GM23338 (cell line): ENCODE data around the gene FAM89A. TPM values are rescaled to one million over a fixed set of nuclear protein-coding genes. Genes with fewer than 3 reads are reported as not detected.

Experiments
- ATAC-seq: fragments of 200-7000 bp; cut with Tn5 transposase; 3 replicates; pipeline ENCODE4 v1.9.1; 2020
- DNase-seq: peaks from one replicate; pipeline ENCODE4 v3.0.0-alpha.2; 2015; ENCODE audit warnings: low spot score
- H2AFZ ChIP-seq: fragments of 200-600 bp; sonication (generic); 2 replicates; pipeline ENCODE4 v1.8.0; 2016; ENCODE audit warnings: antibody characterized with exemption, mild to moderate bottlenecking, moderate library complexity
- H3F3A ChIP-seq: fragments of 200-600 bp; sonication (generic); replicated peaks from 2 replicates; pipeline ENCODE4 v1.8.0; 2017; ENCODE audit warnings: antibody characterized with exemption, mixed run types, low read depth
- H3K27ac ChIP-seq: fragments of 200-600 bp; sonication (generic); 2 replicates; pipeline ENCODE4 v1.6.1; 2016; ENCODE audit warnings: low read depth
- H3K27me3 ChIP-seq: fragments of 200-600 bp; sonication (generic); 2 replicates; pipeline ENCODE4 v1.8.0; 2016; ENCODE audit warnings: mild to moderate bottlenecking, mixed run types, moderate library complexity; ENCODE audit not compliant: insufficient read depth
- H3K36me3 ChIP-seq: fragments of 200-600 bp; sonication (generic); 2 replicates; pipeline ENCODE4 v1.8.0; 2016; ENCODE audit warnings: mild to moderate bottlenecking; ENCODE audit not compliant: insufficient read depth
- H3K4me1 ChIP-seq: fragments of 200-600 bp; sonication (generic); 2 replicates; pipeline ENCODE4 v1.8.0; 2016; ENCODE audit warnings: mild to moderate bottlenecking, moderate library complexity; ENCODE audit not compliant: insufficient read depth
- H3K4me2 ChIP-seq: fragments of 200-600 bp; sonication (generic); 2 replicates; pipeline ENCODE4 v1.7.1; 2017; ENCODE audit warnings: mixed run types
- H3K4me3 ChIP-seq: fragments of 200-600 bp; sonication (generic); 2 replicates; pipeline ENCODE4 v1.6.1; 2016; ENCODE audit warnings: mixed run types
- H3K79me2 ChIP-seq: fragments of 200-600 bp; sonication (generic); replicated peaks from 2 replicates; pipeline ENCODE4 v1.8.0; 2017; ENCODE audit warnings: mild to moderate bottlenecking; ENCODE audit not compliant: insufficient read depth
- H3K9me2 ChIP-seq: fragments of 200-600 bp; sonication (generic); 2 replicates; pipeline ENCODE4 v1.8.0; 2017; ENCODE audit not compliant: insufficient read depth
- H4K20me1 ChIP-seq: fragments of 200-600 bp; sonication (generic); replicated peaks from 2 replicates; pipeline ENCODE4 v1.8.0; 2017; ENCODE audit warnings: mild to moderate bottlenecking; ENCODE audit not compliant: insufficient read depth
- H3K27ac Mint-ChIP-seq: 2 replicates; pipeline ENCODE4 v1.8.0; 2020; ENCODE audit warnings: inconsistent platforms, mild to moderate bottlenecking, moderate library complexity, mixed read lengths
- H3K27me3 Mint-ChIP-seq: 3 replicates; pipeline ENCODE4 v1.8.0; 2022; ENCODE audit warnings: low read depth, mild to moderate bottlenecking, moderate library complexity, mixed read lengths, inconsistent platforms; ENCODE audit not compliant: insufficient read depth, poor library complexity
- H3K36me3 Mint-ChIP-seq: 3 replicates; pipeline ENCODE4 v1.8.0; 2021; ENCODE audit warnings: low read depth, mild to moderate bottlenecking, inconsistent platforms, moderate library complexity, mixed read lengths
- H3K4me1 Mint-ChIP-seq: 3 replicates; pipeline ENCODE4 v1.8.0; 2020; ENCODE audit warnings: mild to moderate bottlenecking, inconsistent platforms, mixed read lengths
- H3K4me3 Mint-ChIP-seq: 3 replicates; pipeline ENCODE4 v1.8.0; 2021; ENCODE audit warnings: moderate library complexity, mild to moderate bottlenecking, inconsistent platforms, mixed read lengths
- H3K9me3 Mint-ChIP-seq: 3 replicates; pipeline ENCODE4 v1.8.0; 2020; ENCODE audit warnings: moderate library complexity, mild to moderate bottlenecking, inconsistent platforms, mixed read lengths
- CREB1 ChIP-seq: fragments of 250-450 bp; sonication (Bioruptor Pico); IDR thresholded peaks from 2 replicates; pipeline ENCODE4 v1.5.0; 2020; ENCODE audit warnings: low read depth, mild to moderate bottlenecking, moderate library complexity
- CTCF ChIP-seq, 2 experiments: fragments of 200-600 bp in 1 of 2; sonication (generic) in 1 of 2; conservative IDR thresholded peaks; 2 replicates each; pipeline versions ENCODE4 v1.5.1 to v1.6.1; 2016 to 2017; ENCODE audit warnings: antibody characterized with exemption in 2 of 2, low read depth in 2 of 2, mild to moderate bottlenecking in 2 of 2, moderate library complexity in 1 of 2
- ETS1 ChIP-seq: IDR thresholded peaks from 2 replicates; pipeline ENCODE4 v1.6.1; 2016; ENCODE audit warnings: antibody characterized with exemption
- EZH2 ChIP-seq: fragments of 200-600 bp; sonication (generic); IDR thresholded peaks from one replicate; pipeline ENCODE4 v1.8.0; 2017; ENCODE audit warnings: antibody characterized with exemption, mild to moderate bottlenecking, low read depth; ENCODE audit not compliant: unreplicated experiment
- EZH2phosphoT487 ChIP-seq: fragments of 200-600 bp; sonication (generic); IDR thresholded peaks from one replicate; pipeline ENCODE4 v1.8.1; 2018; ENCODE audit warnings: antibody characterized with exemption; ENCODE audit not compliant: unreplicated experiment
- JUNB ChIP-seq: IDR thresholded peaks from one replicate; pipeline ENCODE4 v1.6.1; 2016; ENCODE audit warnings: antibody characterized with exemption; ENCODE audit not compliant: unreplicated experiment
- NANOG ChIP-seq: IDR thresholded peaks from 2 replicates; pipeline ENCODE4 v1.6.1; 2016; ENCODE audit warnings: antibody characterized with exemption, borderline replicate concordance
- STAT1 ChIP-seq: IDR thresholded peaks from one replicate; pipeline ENCODE4 v1.6.1; 2016; ENCODE audit warnings: antibody characterized with exemption; ENCODE audit not compliant: unreplicated experiment
- ZNF114 ChIP-seq: fragments of 250-450 bp; sonication (Bioruptor Pico); IDR thresholded peaks from 2 replicates; pipeline ENCODE4 v1.5.0; 2020; ENCODE audit warnings: mild to moderate bottlenecking, moderate library complexity
- ZNF331 ChIP-seq: fragments of 250-450 bp; sonication (Bioruptor Pico); IDR thresholded peaks from 2 replicates; pipeline ENCODE4 v1.5.0; 2020; ENCODE audit warnings: low read depth, mild to moderate bottlenecking, moderate library complexity
- ZNF462 ChIP-seq: fragments of 250-450 bp; sonication (Bioruptor Pico); IDR thresholded peaks from 2 replicates; pipeline ENCODE4 v1.5.0; 2020; ENCODE audit warnings: mild to moderate bottlenecking, moderate library complexity
- polyA plus RNA-seq: library from polyadenylated mRNA; unstranded; fragments of >200 nt; fragmentation: Nextera tagmentation; extraction: Ambion mirVana; gene quantifications from 2 replicates; pipeline ENCODE4 v1.2.1, GENCODE V29; 2016
- total RNA-seq: library from RNA; depleted of rRNA; stranded (reverse); fragments of >200 nt; shearing (Covaris generic); gene quantifications from 2 replicates; pipeline ENCODE4 v1.2.3, GENCODE V29; 2014

FAM89A gene
- total and polyA plus RNA-seq, 2 experiments from 2014 or later, result 3.2 to 3.8 TPM

DNA sequence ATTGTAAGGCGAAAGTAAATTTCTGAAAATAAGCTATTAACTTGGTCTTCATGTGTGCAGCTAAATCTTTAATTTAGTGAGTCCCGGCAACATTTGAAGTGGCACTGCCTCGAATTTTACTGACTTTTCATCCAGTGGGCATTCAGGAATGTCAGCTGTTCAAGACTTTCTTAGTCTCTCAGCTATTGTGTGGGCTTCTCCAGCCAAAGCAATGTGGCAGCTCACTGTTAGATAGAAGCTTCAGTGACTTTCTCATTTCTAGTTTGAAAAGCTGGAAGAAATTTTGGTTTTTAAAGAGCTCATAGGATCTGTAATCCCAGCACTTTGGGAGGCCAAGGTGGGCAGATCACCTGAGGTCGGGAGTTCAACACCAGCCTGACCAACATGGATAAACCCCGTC, 44.3 kb upstream of the FAM89A start (continued):
- TF ChIP-seq ETS1, result no peak
- TF ChIP-seq NANOG, result no peak
- TF ChIP-seq EZH2phosphoT487, result no peak
- no peak for TF ChIP-seq STAT1
- no peak for TF ChIP-seq CTCF (conservative IDR thresholded peaks at IDR 0.05; ENCODE audit: low read depth in 2 of 2)
- no peak for TF ChIP-seq EZH2

GRCh38 chr1:231079163-231079562, 39.1 kb upstream of the FAM89A start:
- Mint-ChIP-seq H3K36me3 (no peaks in the 10 kb centered on the region), H3K9me3 (no peaks in the 10 kb centered on the region), H3K4me3 (no peak overlapping the region), H3K27me3 (peaks cover 8% of the 10 kb centered on the region), H3K27ac (no peak overlapping the region), H3K4me1 (no peaks in the 10 kb centered on the region)
- Histone ChIP-seq H3K4me3 (no peak overlapping the region), H3F3A (no peaks in the 10 kb centered on the region), H3K27ac (no peak overlapping the region), H3K36me3 (no peaks in the 10 kb centered on the region), H4K20me1 (no peaks in the 10 kb centered on the region), H3K4me2 (no peak overlapping the region), H2AFZ (no peak overlapping the region), H3K4me1 (no peaks in the 10 kb centered on the region), H3K9me2 (no peaks in the 10 kb centered on the region), H3K79me2 (no peaks in the 10 kb centered on the region), H3K27me3 (no peaks in the 10 kb centered on the region)
- DNase-seq, result no peak
- ATAC-seq, result no peak
- TF ChIP-seq STAT1 (no peak), CREB1 (CRISPR knock-in tag) (no peak), ZNF331 (CRISPR knock-in tag) (no peak), JUNB (no peak), ETS1 (no peak), EZH2phosphoT487 (no peak), CTCF (conservative IDR thresholded peaks at IDR 0.05; ENCODE audit: low read depth in 2 of 2) (no peak), EZH2 (no peak), ZNF114 (CRISPR knock-in tag) (no peak), ZNF462 (CRISPR knock-in tag) (no peak)
